Measurements from ENCODE around the gene ZNF749.

ZNF749 gene

DNA sequence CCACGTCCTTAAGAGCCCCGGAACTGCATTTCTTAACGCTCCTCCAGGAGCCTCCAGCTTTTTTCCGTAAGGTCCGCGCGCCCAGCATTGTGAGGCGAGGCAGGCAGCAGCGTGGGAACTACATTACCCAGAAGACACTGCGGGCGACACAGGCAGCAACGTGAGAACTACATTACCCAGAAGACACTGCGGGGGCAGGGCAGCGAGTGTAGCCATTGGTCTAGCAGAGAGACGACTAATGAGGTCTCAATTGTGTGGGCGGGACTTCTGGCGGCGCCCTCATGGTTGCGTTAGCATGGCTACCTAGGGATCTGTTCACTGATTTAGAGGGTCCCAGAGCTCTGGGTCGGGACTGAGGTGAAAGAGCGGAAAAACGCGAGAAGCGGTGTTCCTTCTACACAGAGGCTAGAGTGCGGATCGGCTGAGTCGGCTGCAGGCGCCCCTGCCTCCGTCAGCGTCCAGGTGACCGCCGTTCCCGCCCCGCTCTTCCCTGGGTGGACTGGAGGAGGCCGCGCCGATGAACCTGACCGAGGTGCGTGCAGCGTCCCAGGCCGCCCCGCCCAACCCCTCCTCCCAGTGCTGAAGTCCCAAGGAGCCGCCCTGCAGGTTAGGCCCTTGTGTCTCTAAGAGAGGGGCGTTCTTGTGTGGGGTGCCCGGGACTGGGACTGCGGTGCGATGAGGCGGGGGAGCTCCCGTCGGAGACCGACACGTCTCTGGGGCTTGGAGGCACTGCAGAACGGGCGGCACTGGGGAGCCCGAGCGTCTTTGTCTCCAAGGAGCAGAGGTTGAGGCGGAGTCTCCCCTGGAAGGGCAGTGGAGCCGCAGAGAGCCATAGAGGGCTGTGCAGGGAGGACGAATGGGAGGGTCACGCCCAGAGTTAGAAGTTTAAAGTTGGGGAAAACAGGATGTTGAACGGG, at the start of gene ZNF749:
ZNF749 (plus strand) TSS at position 264 of the 917 bp plus-strand sequence; CDS start at position 518, 254 bp downstream.
- peak; percentile 98 for DNase-seq (ENCODE audit: insufficient read length, low spot score)
- FAIRE-seq: peak; percentile 84
- peak; percentile 50 for TF ChIP-seq POLR2A (IDR thresholded peaks at IDR 0.05; ENCODE audit: low read depth, low read length)

DNA sequence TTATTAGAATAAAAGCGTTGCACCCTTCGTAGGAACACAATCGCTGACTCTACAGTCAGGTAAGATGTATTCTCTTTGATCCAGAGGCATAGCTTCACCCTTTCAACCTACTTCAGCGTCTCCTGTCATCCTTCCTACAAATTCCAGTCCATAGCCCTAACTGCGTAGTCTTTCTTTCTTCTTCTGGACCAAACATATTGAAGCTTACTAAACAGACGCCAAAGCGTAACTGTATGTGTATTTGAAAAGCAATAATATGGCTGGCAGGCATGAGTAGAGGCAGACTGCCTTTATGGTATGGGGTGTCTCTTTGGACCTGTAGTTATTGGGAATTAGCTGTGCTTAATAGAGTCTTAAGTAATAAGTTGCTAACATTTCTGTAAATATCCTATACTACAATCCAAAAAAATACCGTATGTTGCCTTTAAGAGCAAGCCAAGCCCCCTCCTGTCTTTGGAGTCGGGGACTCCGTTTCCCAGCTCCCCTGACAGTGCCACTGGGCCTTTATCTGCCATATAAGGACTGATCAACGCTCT, 45.9 kb upstream of the ZNF749 start:
- no peak for TF ChIP-seq POLR2A (IDR thresholded peaks at IDR 0.05; ENCODE audit: low read depth, low read length)
- DNase-seq (ENCODE audit: insufficient read length, low spot score): no peak
- FAIRE-seq: no peak

DNA sequence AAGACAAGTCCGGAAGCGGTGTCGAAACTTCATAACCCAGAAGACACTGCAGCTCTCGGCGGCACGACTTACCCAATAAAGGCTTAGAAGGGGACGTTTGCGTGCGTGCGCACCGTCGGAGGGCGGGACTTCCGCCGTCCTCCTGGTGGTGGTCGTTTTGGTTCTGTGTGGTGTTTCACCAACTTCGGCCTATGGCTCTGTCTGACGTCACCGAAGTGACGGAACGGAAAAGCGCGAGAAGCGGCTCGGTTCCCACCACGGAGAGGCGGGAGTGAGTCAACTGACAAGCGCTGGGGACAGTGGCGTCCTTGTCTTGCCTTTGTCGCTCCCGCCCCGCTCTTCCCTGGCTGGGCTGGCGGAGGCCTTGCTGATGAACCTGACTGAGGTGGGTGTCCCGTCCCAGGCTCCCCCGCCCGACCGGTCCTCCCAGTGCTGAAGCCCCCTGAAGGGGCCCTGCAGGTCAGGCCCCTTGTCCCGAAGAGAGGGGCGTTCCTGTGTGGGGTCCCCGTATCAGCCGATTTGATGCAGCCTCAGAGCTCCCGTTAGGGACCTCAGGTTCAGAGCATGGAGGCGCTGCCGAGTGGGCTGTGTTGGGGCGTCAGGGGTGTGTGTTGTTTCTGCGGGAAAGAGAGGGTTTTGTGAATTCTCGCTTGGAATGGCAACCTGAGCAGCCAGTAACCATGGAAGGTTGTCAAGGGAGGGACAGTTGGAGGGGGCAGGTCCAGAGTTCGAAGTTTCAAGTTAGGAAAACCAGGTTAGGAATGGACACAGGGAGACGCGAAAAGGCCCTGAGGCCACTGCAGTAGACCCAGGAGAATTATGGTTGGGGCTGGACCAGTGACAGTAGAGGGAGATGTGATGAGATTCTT, 45.2 kb upstream of the ZNF749 start, which contains the start of gene ZNF548:
ZNF548 (plus strand) TSS at position 125 of the 869 bp plus-strand sequence; CDS start at position 371, 246 bp downstream.
- peak; percentile 74 for TF ChIP-seq POLR2A (IDR thresholded peaks at IDR 0.05; ENCODE audit: low read depth, low read length)
- DNase-seq (ENCODE audit: insufficient read length, low spot score) (peak; percentile 94), FAIRE-seq (peak; percentile 98)

DNA sequence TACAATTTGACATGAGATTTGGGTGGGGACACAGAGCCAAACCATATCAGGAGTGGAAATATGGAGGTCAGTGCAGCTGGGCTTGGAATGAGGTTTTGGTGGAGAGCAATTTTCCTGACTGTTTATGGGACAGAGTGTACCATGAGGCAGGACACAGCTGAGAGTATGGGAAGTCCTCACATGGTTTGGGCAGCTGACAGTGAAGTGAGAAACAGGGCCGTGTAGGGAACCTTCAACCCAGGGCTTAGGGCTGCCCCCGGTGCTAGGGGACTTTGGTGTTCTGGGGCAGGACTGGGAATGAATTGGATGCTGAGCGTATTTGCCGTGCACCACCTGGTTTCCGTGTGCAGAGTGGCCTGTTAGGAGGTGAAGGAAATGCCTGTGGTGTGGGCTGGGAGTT, 39.4 kb upstream of the ZNF749 start:
- FAIRE-seq (no peak), DNase-seq (ENCODE audit: insufficient read length, low spot score) (no peak)
- no peak for TF ChIP-seq POLR2A (IDR thresholded peaks at IDR 0.05; ENCODE audit: low read depth, low read length)

DNA sequence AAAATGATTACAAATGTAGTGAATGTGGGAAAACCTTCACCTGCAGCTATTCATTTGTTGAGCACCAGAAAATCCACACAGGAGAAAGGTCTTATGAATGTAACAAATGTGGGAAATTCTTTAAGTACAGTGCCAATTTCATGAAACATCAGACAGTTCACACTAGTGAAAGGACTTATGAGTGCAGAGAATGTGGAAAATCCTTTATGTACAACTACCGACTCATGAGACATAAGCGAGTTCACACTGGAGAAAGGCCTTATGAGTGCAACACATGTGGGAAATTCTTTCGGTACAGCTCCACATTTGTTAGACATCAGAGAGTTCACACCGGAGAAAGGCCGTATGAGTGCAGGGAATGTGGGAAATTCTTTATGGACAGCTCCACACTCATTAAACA, 36.3 kb upstream of the ZNF749 start:
- DNase-seq (ENCODE audit: insufficient read length, low spot score) (no peak), FAIRE-seq (no peak)
- TF ChIP-seq POLR2A (IDR thresholded peaks at IDR 0.05; ENCODE audit: low read depth, low read length): no peak

DNA sequence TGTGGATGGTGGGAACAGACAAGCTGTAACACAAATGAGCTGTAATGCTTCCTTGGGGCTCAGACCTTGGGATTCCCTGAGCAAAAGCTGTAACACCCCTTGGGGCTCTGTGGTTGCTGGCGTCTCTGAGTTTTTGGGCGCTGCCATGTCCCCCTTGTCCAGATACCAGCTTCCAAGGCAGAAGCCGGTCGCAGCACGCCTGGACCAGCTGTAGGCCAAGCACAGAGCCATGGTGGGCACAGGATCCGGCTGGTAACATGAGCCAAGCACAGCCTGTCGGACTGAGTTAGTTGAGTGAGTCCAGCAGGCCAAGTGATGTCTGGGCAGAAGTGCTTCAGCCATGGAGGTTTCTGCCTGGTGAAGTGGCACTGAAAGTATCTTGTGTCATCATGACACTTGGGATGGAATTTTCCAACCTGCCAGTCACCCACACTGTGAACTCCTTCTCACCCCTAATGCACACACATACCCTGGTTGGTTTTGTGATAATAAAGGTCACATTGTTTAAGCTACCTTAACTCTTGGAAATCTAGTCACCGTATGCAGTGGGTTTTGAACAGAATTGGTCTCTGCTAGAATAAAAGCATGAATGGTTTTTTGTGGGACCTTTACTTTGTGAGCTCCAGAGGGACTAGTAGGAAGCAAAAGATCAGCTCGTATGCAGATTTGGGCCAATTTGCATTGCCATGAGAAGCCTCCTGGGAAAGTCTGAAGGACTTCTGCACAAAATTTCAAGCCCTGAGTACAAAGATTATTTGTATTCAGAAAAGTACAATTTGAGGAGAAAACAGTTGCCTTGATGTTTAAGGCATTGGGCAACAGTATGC, 31.2 kb upstream of the ZNF749 start:
- DNase-seq (ENCODE audit: insufficient read length, low spot score): no peak
- FAIRE-seq: no peak
- TF ChIP-seq POLR2A (IDR thresholded peaks at IDR 0.05; ENCODE audit: low read depth, low read length): no peak

DNA sequence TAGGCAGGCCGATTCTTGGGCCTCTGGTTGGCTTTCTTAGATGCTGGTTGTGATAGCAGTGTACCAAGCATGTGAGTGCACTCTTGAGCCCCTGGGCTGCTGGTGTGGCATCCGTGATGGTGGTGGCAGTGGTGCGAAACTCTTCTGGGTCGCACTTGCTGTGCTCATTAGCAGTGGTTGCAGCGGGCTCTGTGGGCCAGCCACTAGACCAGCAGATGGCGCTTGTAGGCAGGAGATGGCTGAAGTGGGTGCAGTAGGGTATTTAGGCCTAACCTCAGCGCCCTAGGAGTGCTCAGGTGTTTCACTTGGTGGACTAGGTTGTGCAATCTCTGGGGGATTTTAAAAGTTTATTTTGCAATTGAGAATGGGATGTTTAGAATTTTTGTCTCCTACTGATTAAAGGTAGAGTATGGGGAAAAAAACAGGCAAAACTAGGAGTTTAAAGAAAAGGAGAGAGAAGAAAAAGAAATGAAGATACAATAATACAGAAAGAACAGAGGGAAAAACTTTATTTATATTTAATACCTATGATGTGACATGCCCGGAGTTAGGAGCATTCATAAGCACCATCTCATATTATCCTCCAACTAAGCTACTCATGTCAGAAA, 28.5 kb upstream of the ZNF749 start:
- no peak for TF ChIP-seq POLR2A (IDR thresholded peaks at IDR 0.05; ENCODE audit: low read depth, low read length)
- FAIRE-seq: no peak
- DNase-seq (ENCODE audit: insufficient read length, low spot score): peak; percentile 76

DNA sequence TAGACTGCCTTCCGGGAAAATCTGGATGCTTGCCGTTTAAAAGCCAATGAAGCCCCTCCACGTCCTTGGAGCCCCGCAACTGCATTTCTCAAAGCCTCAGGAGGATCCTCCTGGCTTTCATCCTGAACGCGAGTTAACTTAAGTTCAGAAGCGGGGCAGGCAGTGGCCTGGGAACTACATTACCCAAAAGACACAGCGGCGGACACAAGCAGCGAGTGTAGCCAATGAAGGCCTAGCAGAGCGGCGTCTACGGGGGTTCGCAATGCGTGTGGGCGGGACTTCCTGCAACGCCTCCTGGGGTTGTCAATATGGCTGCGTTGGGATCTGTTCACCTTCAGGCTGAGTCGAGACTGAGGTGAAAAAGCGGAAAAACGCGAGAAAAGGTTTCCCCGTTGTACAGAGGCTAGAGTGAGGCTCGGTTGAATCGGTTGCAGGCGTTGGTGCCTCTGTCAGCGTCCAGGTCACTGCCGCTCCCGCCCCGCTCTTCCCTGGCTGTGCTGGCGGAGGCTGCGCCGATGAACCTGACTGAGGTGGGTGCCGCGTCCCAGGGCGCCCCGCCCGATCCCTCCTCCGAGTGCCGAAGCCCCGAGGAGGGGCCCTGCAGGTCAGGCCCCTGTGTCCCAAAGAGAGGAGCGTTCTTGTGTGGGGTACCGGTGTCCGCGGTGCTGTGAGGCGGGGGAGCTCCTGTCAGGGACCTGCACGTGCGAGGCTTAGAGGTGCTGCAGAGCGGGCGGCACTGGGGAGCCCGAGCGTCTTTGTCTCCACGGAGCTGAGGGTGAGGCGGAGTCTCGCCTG, 24.1 kb upstream of the ZNF749 start, which contains the start of gene ZNF17:
ZNF17 (plus strand) TSS at position 285 of the 795 bp plus-strand sequence. CDS start 2,455 bp downstream, outside the sequence.
- peak; percentile 62 for TF ChIP-seq POLR2A (IDR thresholded peaks at IDR 0.05; ENCODE audit: low read depth, low read length)
- peak; percentile 99 for DNase-seq (ENCODE audit: insufficient read length, low spot score)
- peak; percentile 74 for FAIRE-seq

DNA sequence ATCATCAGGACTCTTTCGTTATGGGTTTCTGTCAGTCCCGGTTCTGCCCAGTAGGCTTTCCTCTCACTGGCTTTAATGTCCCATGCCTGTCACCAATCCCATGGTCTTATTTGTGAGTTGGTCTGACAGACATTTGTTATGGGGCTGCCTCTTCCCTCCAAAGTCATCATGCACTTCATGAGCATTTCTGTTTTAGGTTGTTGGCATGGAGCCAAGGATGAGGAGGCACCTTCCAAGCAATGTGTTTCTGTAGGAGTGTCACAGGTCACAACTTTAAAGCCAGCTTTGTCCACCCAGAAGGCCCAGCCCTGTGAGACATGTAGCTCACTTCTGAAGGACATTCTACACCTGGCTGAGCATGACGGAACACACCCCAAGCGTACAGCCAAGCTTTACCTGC, 15.7 kb upstream of the ZNF749 start:
- FAIRE-seq: no peak
- no peak for TF ChIP-seq POLR2A (IDR thresholded peaks at IDR 0.05; ENCODE audit: low read depth, low read length)
- DNase-seq (ENCODE audit: insufficient read length, low spot score): no peak

DNA sequence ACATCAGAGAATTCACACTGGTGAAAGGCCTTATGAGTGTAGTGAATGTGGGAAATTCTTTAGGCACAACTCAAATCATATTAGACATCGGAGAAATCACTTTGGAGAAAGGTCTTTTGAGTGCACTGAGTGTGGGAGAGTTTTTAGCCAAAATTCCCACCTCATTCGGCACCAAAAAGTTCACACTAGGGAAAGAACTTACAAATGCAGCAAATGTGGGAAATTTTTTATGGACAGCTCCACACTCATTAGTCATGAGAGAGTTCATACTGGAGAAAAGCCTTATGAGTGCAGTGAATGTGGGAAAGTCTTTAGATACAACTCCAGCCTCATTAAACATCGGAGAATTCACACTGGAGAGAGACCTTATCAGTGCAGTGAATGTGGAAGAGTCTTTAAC, 14.1 kb upstream of the ZNF749 start:
- TF ChIP-seq POLR2A (IDR thresholded peaks at IDR 0.05; ENCODE audit: low read depth, low read length): no peak
- DNase-seq (ENCODE audit: insufficient read length, low spot score) (no peak), FAIRE-seq (no peak)

DNA sequence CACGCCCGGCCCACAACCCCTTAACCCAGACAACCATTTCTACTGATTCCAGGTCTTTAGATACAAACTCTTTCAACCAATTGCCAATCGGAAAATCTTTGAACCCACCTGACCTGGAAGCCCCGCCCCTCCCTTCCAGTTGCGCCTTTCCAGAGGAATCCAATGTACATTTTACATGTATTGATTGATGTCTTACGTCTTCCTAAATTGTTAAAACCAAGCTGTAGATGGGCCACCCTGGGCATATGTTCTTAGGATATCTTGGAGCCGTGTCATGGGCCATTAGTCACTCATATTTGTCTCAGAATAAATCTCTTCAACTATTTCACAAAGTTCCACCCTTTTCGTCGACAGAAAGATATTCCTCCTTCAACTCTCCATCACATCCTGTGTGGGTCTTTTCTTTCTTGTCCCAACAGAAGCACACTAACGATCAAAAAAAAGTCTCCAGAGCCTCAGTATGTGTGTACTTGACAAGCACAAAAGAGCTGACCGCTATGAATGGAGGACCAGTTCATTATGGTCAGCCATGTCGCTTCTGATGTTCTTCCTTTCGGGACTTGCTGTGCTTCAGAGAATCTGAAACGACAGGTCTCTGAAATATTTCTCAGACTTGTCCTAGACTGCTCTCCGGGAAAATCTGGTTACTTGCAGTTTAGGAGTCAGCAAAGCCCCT, 601 bp upstream of the ZNF749 start:
- FAIRE-seq: no peak
- no peak for DNase-seq (ENCODE audit: insufficient read length, low spot score)
- TF ChIP-seq POLR2A (IDR thresholded peaks at IDR 0.05; ENCODE audit: low read depth, low read length): no peak
